Endothelial cell of umbilical vein (primary cell): ENCODE data around the gene CDC42SE1. TPM values are rescaled to one million over a fixed set of nuclear protein-coding genes. Genes with fewer than 3 reads are reported as not detected.

ENCODE experiments used
- BruUV-seq: library from RNA; stranded (reverse); fragments of 400-500 nt; replicated peaks from 2 replicates; lab custom pipeline; 2021; lab: Mats Ljungman, UMichigan
- CTCF ChIA-PET: fragments of 300-600, 350-600 bp; sonication (Branson Sonifier 250); formaldehyde crosslinking; loops from one replicate; lab custom pipeline; 2021; ENCODE audit warnings: antibody characterized with exemption, inconsistent platforms; lab: Charles Lee
- POLR2A ChIA-PET: fragments of 300-600, 350-600 bp; sonication (Branson Sonifier 250); formaldehyde crosslinking; loops from one replicate; lab custom pipeline; 2021; ENCODE audit warnings: antibody characterized with exemption, inconsistent platforms; lab: Charles Lee
- DNase-seq: peaks from one replicate; pipeline ENCODE4 v3.0.0-alpha.2; 2011; ENCODE audit warnings: low read depth, low spot score
- FAIRE-seq: peaks from 2 replicates; lab custom pipeline; 2011; peaks lifted over from hg19 to GRCh38; lab: Jason Lieb, UNC
- H2AFZ ChIP-seq: 2 replicates; pipeline ENCODE4 v1.6.0; 2012; ENCODE audit warnings: low read depth, low read length, control low read depth, inconsistent platforms
- H3K27ac ChIP-seq: 2 replicates; pipeline ENCODE4 v1.5.1; 2011; ENCODE audit warnings: low read depth, mild to moderate bottlenecking, control low read depth, low read length, moderate library complexity; ENCODE audit not compliant: insufficient read depth
- H3K27me3 ChIP-seq, 2 experiments: 2 replicates each; pipeline versions ENCODE4 v1.6.0 to v1.6.1; 2011; ENCODE audit warnings: low read length in 2 of 2, mixed read lengths in 1 of 2; ENCODE audit not compliant: control insufficient read depth in 2 of 2, insufficient read depth in 2 of 2
- H3K36me3 ChIP-seq, 2 experiments: 2 replicates in 1 of 2; 3 replicates in 1 of 2; pipeline ENCODE4 v1.5.1; 2011; ENCODE audit warnings: low read length in 2 of 2, mild to moderate bottlenecking in 1 of 2, moderate library complexity in 1 of 2; ENCODE audit not compliant: control insufficient read depth in 2 of 2, insufficient read depth in 2 of 2; ENCODE audit errors: extremely low read depth in 1 of 2
- H3K4me1 ChIP-seq: 3 replicates; pipeline ENCODE4 v1.5.1; 2011; ENCODE audit warnings: mild to moderate bottlenecking, low read length; ENCODE audit not compliant: control insufficient read depth, insufficient read depth; ENCODE audit errors: extremely low read depth
- H3K4me2 ChIP-seq: 2 replicates; pipeline ENCODE4 v1.6.1; 2011; ENCODE audit warnings: low read length, control low read depth, mixed read lengths; ENCODE audit not compliant: insufficient read depth
- H3K4me3 ChIP-seq, 3 experiments: fragments of 200-600 bp in 1 of 3; sonication (generic), shearing (Covaris generic) in 1 of 3; replicated peaks in 1 of 3; 2 replicates each; pipeline ENCODE4 v1.5.1; 2011 to 2016; ENCODE audit warnings: control low read depth in 3 of 3, low read length in 3 of 3, mild to moderate bottlenecking in 2 of 3, inconsistent platforms in 1 of 3, low read depth in 1 of 3, moderate library complexity in 1 of 3; ENCODE audit not compliant: insufficient read depth in 1 of 3
- H3K79me2 ChIP-seq: 2 replicates; pipeline ENCODE4 v1.6.0; 2012; ENCODE audit warnings: low read length, inconsistent platforms; ENCODE audit not compliant: control insufficient read depth, insufficient read depth
- H3K9ac ChIP-seq: replicated peaks from 2 replicates; pipeline ENCODE3; 2011; ENCODE audit warnings: low read length, control low read depth; ENCODE audit not compliant: insufficient read depth; ENCODE audit errors: extremely low read depth
- H3K9me1 ChIP-seq: replicated peaks from 3 replicates; pipeline ENCODE4 v1.6.0; 2011; ENCODE audit warnings: mild to moderate bottlenecking, low read length; ENCODE audit not compliant: control insufficient read depth, insufficient read depth; ENCODE audit errors: extremely low read depth
- H3K9me3 ChIP-seq: replicated peaks from 2 replicates; pipeline ENCODE4 v1.5.1; 2012; ENCODE audit warnings: low read length, inconsistent platforms; ENCODE audit not compliant: control insufficient read depth, insufficient read depth
- H4K20me1 ChIP-seq: replicated peaks from 2 replicates; pipeline ENCODE3; 2011; ENCODE audit warnings: mild to moderate bottlenecking, low read length; ENCODE audit not compliant: control insufficient read depth, insufficient read depth; ENCODE audit errors: extremely low read depth
- CTCF ChIP-seq, 2 donors: IDR thresholded peaks; 1 replicate in 1 of 2; 2 replicates in 1 of 2; pipeline ENCODE4 v1.5.1; 2011; ENCODE audit warnings: low read length in 2 of 2, mild to moderate bottlenecking in 2 of 2, moderate library complexity in 2 of 2, control low read depth in 1 of 2, inconsistent platforms in 1 of 2, low read depth in 1 of 2; ENCODE audit not compliant: insufficient read depth in 1 of 2; ENCODE audit errors: extremely low read depth in 1 of 2
- EZH2 ChIP-seq: IDR thresholded peaks from 2 replicates; pipeline ENCODE4 v1.6.1; 2012; ENCODE audit warnings: borderline replicate concordance, low read depth, mild to moderate bottlenecking, moderate library complexity, low read length, inconsistent platforms; ENCODE audit not compliant: severe bottlenecking
- FOS ChIP-seq: IDR thresholded peaks from 2 replicates; pipeline ENCODE4 v1.6.1; 2011; ENCODE audit warnings: mild to moderate bottlenecking, low read length, moderate library complexity, borderline replicate concordance; ENCODE audit not compliant: insufficient read depth
- GATA2 ChIP-seq: IDR thresholded peaks from 2 replicates; pipeline ENCODE4 v1.7.0; 2011; ENCODE audit warnings: low read depth, mild to moderate bottlenecking, moderate library complexity, mixed read lengths, low read length; ENCODE audit not compliant: insufficient read length, insufficient read depth
- JUN ChIP-seq: IDR thresholded peaks from 2 replicates; pipeline ENCODE4 v1.6.1; 2011; ENCODE audit warnings: borderline replicate concordance, low read depth; ENCODE audit not compliant: insufficient read length, insufficient read depth
- MAX ChIP-seq: IDR thresholded peaks from 2 replicates; pipeline ENCODE4 v1.6.1; 2011; ENCODE audit not compliant: insufficient read depth, insufficient read length
- MYC ChIP-seq: IDR thresholded peaks from one replicate; pipeline ENCODE4 v1.6.1; 2011; ENCODE audit warnings: mild to moderate bottlenecking, low read depth, low read length
- POLR2AphosphoS5 ChIP-seq: IDR thresholded peaks from 2 replicates; pipeline ENCODE4 v1.6.1; 2012; ENCODE audit warnings: low read depth, mild to moderate bottlenecking, control low read depth, low read length, moderate library complexity; ENCODE audit not compliant: insufficient read depth
- dilution Hi-C: fragments of 300-500 bp; cut with MboI; formaldehyde crosslinking; loops from one replicate; pipeline ENCODE4 v1.15.0; 2019; ENCODE audit warnings: low sequenced_read_pairs; ENCODE audit not compliant: extremely low pct_ligation_motif_present
- intact Hi-C: fragments of 100-400 bp; cut with micrococcal nuclease; formaldehyde crosslinking; loops from one replicate; pipeline ENCODE4 v1.10.0; 2022
- polyA plus RNA-seq, 4 experiments: library from polyadenylated mRNA; depleted of rRNA in 3 of 4; stranded (reverse) in 3 of 4; unstranded in 1 of 4; fragments of >200 nt; gene quantifications; 2 replicates each; pipeline versions ENCODE4 v1.2.1 to v1.2.3, GENCODE V29; 2011 to 2012; ENCODE audit warnings: missing spikeins in 1 of 4
- total RNA-seq: library from RNA; stranded (reverse); gene quantifications from 2 replicates; pipeline ENCODE4 v1.2.3, GENCODE V29; 2021

The CDC42SE1 gene
- total and polyA plus RNA-seq, 2 donors (not counting 3 experiments of a cell fraction or from before 2014, with no cell fraction given) = 59.6 to 85.9 TPM

- no TSS peak for BruUV-seq
- TF ChIP-seq CTCF (IDR thresholded peaks at IDR 0.05; ENCODE audit: extremely low read depth in 1 of 2, insufficient read depth in 1 of 2, low read depth in 1 of 2, low read length in 2 of 2) (no peak), FOS (no peak), POLR2AphosphoS5 (no peak), GATA2 (no peak), EZH2 (no peak), JUN (peak; percentile 39), MYC (no peak), MAX (no peak)
- intact Hi-C loops = no loop called here
- H3K9me1 ChIP-seq = no peaks in the 10 kb centered on the region
- H3K4me3 ChIP-seq = peak overlapping the region in 1 of 3 experiments; percentile 20
- ChIA-PET CTCF (interaction anchor here (0.9 to 6.1 kb wide), 6 partner anchors 8 to 57 kb away, joined by 3 to 39 read pairs (median 7); partner anchors contain the start of genes C1orf56, GABPB2 and MINDY1), POLR2A (interaction anchor here (0.9 kb wide), 1 partner anchor 8 kb away, joined by 3 read pairs; no protein-coding TSS in a partner anchor)
- no peak overlapping the region for H2AFZ ChIP-seq
- peaks cover 0 to 5% of the 10 kb centered on the region in 2 experiments for H3K36me3 ChIP-seq
- no peaks in the 10 kb centered on the region for H3K27me3 ChIP-seq
- peak overlapping the region; percentile 54 for H3K27ac ChIP-seq
- DNase-seq = peak; percentile 24
- H3K9ac ChIP-seq = peak overlapping the region; percentile 48
- H3K9me3 ChIP-seq = no peaks in the 10 kb centered on the region
- peak overlapping the region; percentile 63 for H3K4me2 ChIP-seq
- H3K79me2 ChIP-seq = peaks cover 90% of the 10 kb centered on the region
- no peaks in the 10 kb centered on the region for H4K20me1 ChIP-seq
- FAIRE-seq = peak; percentile 68
- dilution Hi-C loops = no loop called here
- peaks cover 19% of the 10 kb centered on the region for H3K4me1 ChIP-seq
Observed at GRCh38 chr1:151062741-151063371, 3.4 kb upstream of the CDC42SE1 start.
